Panc1 (cell line): ENCODE measurements around the gene ZNF511. TPM values are rescaled to one million over a fixed set of nuclear protein-coding genes. Genes with fewer than 3 reads are reported as not detected.

Experiments used
- ATAC-seq: fragments of 200-7000 bp; cut with Tn5 transposase; 2 replicates; pipeline ENCODE4 v1.9.1; 2020; ENCODE audit warnings: mild to moderate bottlenecking, moderate library complexity
- Bru-seq: library from RNA; stranded (reverse); fragments of 400-500 nt; gene quantifications from one replicate; lab custom pipeline; 2021; lab: Mats Ljungman, UMichigan
- BruChase-seq, 2 experiments: library from RNA; stranded (reverse); fragments of 400-500 nt; gene quantifications; one replicate each; lab custom pipeline; 2021; lab: Mats Ljungman, UMichigan
- BruUV-seq: library from RNA; stranded (reverse); fragments of 400-500 nt; replicated peaks from 2 replicates; lab custom pipeline; 2021; lab: Mats Ljungman, UMichigan
- CTCF ChIA-PET: fragments of 300-600 bp; sonication (Branson Sonifier 250); formaldehyde crosslinking; loops from one replicate; lab custom pipeline; 2022; ENCODE audit warnings: antibody characterized with exemption; lab: Charles Lee
- POLR2A ChIA-PET: fragments of 300-600 bp; sonication (Branson Sonifier 250); formaldehyde crosslinking; loops from one replicate; lab custom pipeline; 2022; ENCODE audit warnings: antibody characterized with exemption; lab: Charles Lee
- DNase-seq: peaks from one replicate; pipeline ENCODE4 v3.0.0-alpha.2; 2010; ENCODE audit warnings: low read depth, low spot score
- H3K27ac ChIP-seq: 2 replicates; pipeline ENCODE4 v1.5.1; 2011; ENCODE audit warnings: mild to moderate bottlenecking, low read length, inconsistent platforms
- H3K27me3 ChIP-seq: fragments of 200-500 bp; sonication (Bioruptor generic); 2 replicates; pipeline ENCODE4 v1.6.0; 2014; ENCODE audit warnings: low read length, inconsistent platforms; ENCODE audit not compliant: control insufficient read depth, insufficient read depth
- H3K36me3 ChIP-seq: fragments of 200-500 bp; sonication (Bioruptor generic); 2 replicates; pipeline ENCODE4 v1.5.1; 2014; ENCODE audit warnings: inconsistent platforms, mild to moderate bottlenecking, low read length, moderate library complexity; ENCODE audit not compliant: control insufficient read depth, insufficient read depth
- H3K4me1 ChIP-seq: 2 replicates; pipeline ENCODE4 v1.5.1; 2011; ENCODE audit warnings: inconsistent platforms, mild to moderate bottlenecking, low read length, moderate library complexity; ENCODE audit not compliant: control insufficient read depth, insufficient read depth
- H3K4me3 ChIP-seq, 2 experiments: 2 replicates each; pipeline ENCODE4 v1.5.1; 2011 to 2012; ENCODE audit warnings: low read depth in 2 of 2, low read length in 2 of 2, mild to moderate bottlenecking in 2 of 2, inconsistent platforms in 1 of 2, moderate library complexity in 1 of 2
- H3K9me3 ChIP-seq: fragments of 200-500 bp; sonication (Bioruptor generic); 2 replicates; pipeline ENCODE4 v1.5.1; 2014; ENCODE audit warnings: low read depth, mild to moderate bottlenecking, inconsistent platforms, low read length, moderate library complexity; ENCODE audit not compliant: control insufficient read depth, insufficient read depth
- POLR2AphosphoS5 ChIP-seq: IDR thresholded peaks from 2 replicates; pipeline ENCODE4 v1.6.1; 2012; ENCODE audit warnings: mild to moderate bottlenecking, low read depth, low read length, moderate library complexity
- REST ChIP-seq, 2 experiments: IDR thresholded peaks; 2 replicates each; pipeline ENCODE4 v1.6.1; 2011 to 2012; ENCODE audit warnings: low read depth in 2 of 2, control low read depth in 1 of 2, low read length in 1 of 2, mild to moderate bottlenecking in 1 of 2, moderate library complexity in 1 of 2; ENCODE audit not compliant: insufficient read depth in 1 of 2
- SIN3A ChIP-seq: IDR thresholded peaks from 2 replicates; pipeline ENCODE4 v1.6.1; 2012; ENCODE audit warnings: low read depth, mild to moderate bottlenecking, low read length, moderate library complexity, borderline replicate concordance; ENCODE audit not compliant: insufficient read depth
- TCF7L2 ChIP-seq: IDR thresholded peaks from 2 replicates; pipeline ENCODE4 v1.6.1; 2011; ENCODE audit warnings: mild to moderate bottlenecking, low read depth, low read length, inconsistent platforms
- in situ Hi-C: cut with HindIII; loops from 2 replicates; pipeline ENCODE4 v1.10.0; 2016; ENCODE audit warnings: low sequenced_read_pairs, low pct_unique_long_range_greater_than_20kb
- intact Hi-C: fragments of 100-400 bp; cut with micrococcal nuclease; formaldehyde crosslinking; loops from one replicate; pipeline ENCODE4 v1.10.0; 2022; ENCODE audit not compliant: unreplicated experiment
- long read RNA-seq: library from polyadenylated mRNA; unstranded; transcript quantifications from one replicate; pipeline ENCODE4 v2.0.0, GENCODE V29; 2021; ENCODE audit not compliant: unreplicated experiment
- polyA plus RNA-seq: library from polyadenylated mRNA; unstranded; fragments of >200 nt; gene quantifications from one replicate; pipeline ENCODE4 v1.2.1, GENCODE V29; 2012; ENCODE audit warnings: missing spikeins; ENCODE audit not compliant: insufficient read length
- total RNA-seq: library from RNA; stranded (reverse); gene quantifications from one replicate; pipeline ENCODE4 v1.2.1, GENCODE V29; 2021; ENCODE audit not compliant: unreplicated experiment
- TF ChIP-seq, protein P1 (sequence below): fragments of 450-650 bp; IDR thresholded peaks from 2 replicates; pipeline ENCODE4 v1.5.1; 2017; ENCODE audit warnings: mild to moderate bottlenecking

ZNF511 gene, protein sequence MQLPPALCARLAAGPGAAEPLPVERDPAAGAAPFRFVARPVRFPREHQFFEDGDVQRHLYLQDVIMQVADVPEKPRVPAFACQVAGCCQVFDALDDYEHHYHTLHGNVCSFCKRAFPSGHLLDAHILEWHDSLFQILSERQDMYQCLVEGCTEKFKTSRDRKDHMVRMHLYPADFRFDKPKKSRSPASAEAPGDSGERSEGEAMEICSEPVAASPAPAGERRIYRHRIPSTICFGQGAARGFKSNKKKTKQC
- total RNA-seq: 93.8 TPM
- polyA plus RNA-seq: 99.8 TPM
- percentile 75 among the genes with signal in this experiment for Bru-seq, nascent RNA
- BruChase-seq, experiment 1, labeled RNA remaining after a 2-hour chase: percentile 79 among the genes with signal in this experiment
- percentile 90 among the genes with signal in this experiment for BruChase-seq, experiment 2, labeled RNA remaining after a 6-hour chase
- long read RNA-seq, transcript ZNF511-202 (6 exons, 1,520 nt): major isoform, 79 of 95 reads
- long read RNA-seq, partial matches to known transcripts: 3 of 95 reads
- long read RNA-seq, other reads (novel, unspliced or antisense): 12 of 95 reads

- intact Hi-C loops: no loop called here
- Histone ChIP-seq H3K4me1 (peaks cover 13% of the 10 kb centered on the region; the same call in 1 of the 2 replicates), H3K27ac (peak within 1 kb of the TSS; percentile 85), H3K4me3 (peak within 1 kb of the TSS; percentile 90 to 97), H3K9me3 (no peaks in the 10 kb centered on the region), H3K36me3 (peaks cover 4% of the 10 kb centered on the region; the same call in 1 of the 2 replicates), H3K27me3 (no peaks in the 10 kb centered on the region)
- POLR2A ChIA-PET: no interaction called here
- in situ Hi-C loops: no loop called here
- BruUV-seq: no TSS peak
- no peak; the same call in 1 of the 2 replicates for TF ChIP-seq TCF7L2
- TF ChIP-seq, protein P1, sequence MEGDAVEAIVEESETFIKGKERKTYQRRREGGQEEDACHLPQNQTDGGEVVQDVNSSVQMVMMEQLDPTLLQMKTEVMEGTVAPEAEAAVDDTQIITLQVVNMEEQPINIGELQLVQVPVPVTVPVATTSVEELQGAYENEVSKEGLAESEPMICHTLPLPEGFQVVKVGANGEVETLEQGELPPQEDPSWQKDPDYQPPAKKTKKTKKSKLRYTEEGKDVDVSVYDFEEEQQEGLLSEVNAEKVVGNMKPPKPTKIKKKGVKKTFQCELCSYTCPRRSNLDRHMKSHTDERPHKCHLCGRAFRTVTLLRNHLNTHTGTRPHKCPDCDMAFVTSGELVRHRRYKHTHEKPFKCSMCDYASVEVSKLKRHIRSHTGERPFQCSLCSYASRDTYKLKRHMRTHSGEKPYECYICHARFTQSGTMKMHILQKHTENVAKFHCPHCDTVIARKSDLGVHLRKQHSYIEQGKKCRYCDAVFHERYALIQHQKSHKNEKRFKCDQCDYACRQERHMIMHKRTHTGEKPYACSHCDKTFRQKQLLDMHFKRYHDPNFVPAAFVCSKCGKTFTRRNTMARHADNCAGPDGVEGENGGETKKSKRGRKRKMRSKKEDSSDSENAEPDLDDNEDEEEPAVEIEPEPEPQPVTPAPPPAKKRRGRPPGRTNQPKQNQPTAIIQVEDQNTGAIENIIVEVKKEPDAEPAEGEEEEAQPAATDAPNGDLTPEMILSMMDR: no peak
- TF ChIP-seq REST (IDR thresholded peaks at IDR 0.05; ENCODE audit: insufficient read depth in 1 of 2, low read depth in 2 of 2, low read length in 1 of 2): 0 out of 4 replicates have a peak, but pooled peaks of 1 of the 2 experiments have one; percentile 7
- TF ChIP-seq SIN3A: peak; percentile 91; the same call in 1 of the 2 replicates
- TF ChIP-seq POLR2AphosphoS5: peak; percentile 67; the same call in 1 of the 2 replicates
- CTCF ChIA-PET: no interaction called here
- DNase-seq (no peak), ATAC-seq (peak; percentile 92)
These were observed at the start of gene ZNF511, which contains the start of gene TUBGCP2 for GRCh38 chr10:133308421-133309099. Gene ZNF511 (plus strand): TSS chr10:133308914. CDS start chr10:133308944, 30 bp downstream. Gene TUBGCP2 (minus strand): TSS chr10:133308872. CDS start chr10:133302941, 5,931 bp downstream.

GRCh38 chr10:133259602-133259989 is 49.1 kb upstream of the ZNF511 start:
- ChIA-PET POLR2A (no interaction called here), CTCF (interaction anchor here (0.5 to 1.4 kb wide), 2 partner anchors 32 to 116 kb away, joined by 4 read pairs; no protein-coding TSS in a partner anchor)
- TF ChIP-seq, protein P1: no peak
- no peak for TF ChIP-seq POLR2AphosphoS5
- no peak for TF ChIP-seq SIN3A
- TF ChIP-seq TCF7L2: no peak
- TF ChIP-seq REST (IDR thresholded peaks at IDR 0.05; ENCODE audit: insufficient read depth in 1 of 2, low read depth in 2 of 2, low read length in 1 of 2): no peak
- Histone ChIP-seq H3K4me1 (peaks cover 45% of the 10 kb centered on the region), H3K9me3 (no peaks in the 10 kb centered on the region), H3K27ac (peak overlapping the region; percentile 4), H3K36me3 (no peaks in the 10 kb centered on the region), H3K27me3 (no peaks in the 10 kb centered on the region), H3K4me3 (no peak overlapping the region)
- intact Hi-C loops (no loop called here), in situ Hi-C loops (no loop called here)
- no peak for DNase-seq
- ATAC-seq: peak; percentile 27
- BruUV-seq: no TSS peak
